NCI-H748 treated with DMSO at 0.1 percent for 48 hours (cell line): ENCODE measurements around the gene CDC6.
"Not testable (repeated sequence)": the region's sequence is repeated elsewhere in the genome, so short reads cannot be mapped to it uniquely, and the experiment has no call there.

Experiments
- DNase-seq: peaks from one replicate; lab custom pipeline; 2025; lab: John Stamatoyannopoulos, UW

The CDC6 gene

GRCh38 chr17:40290629-40291280, 3.1 kb downstream of the CDC6 start:
- peak; percentile 24 for DNase-seq

DNA sequence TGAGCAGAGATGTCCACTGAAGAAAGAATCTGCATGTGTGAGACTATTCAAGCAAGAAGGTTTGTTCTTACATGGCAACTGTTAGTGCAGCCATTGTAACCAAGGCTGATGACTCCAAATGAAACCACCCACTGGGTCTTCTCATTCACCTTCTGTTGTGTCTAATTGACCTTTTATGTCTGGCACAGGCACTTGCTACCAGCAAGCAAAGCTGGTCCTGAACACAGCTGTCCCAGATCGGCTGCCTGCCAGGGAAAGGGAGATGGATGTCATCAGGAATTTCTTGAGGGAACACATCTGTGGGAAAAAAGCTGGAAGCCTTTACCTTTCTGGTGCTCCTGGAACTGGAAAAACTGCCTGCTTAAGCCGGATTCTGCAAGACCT, 3.6 kb downstream of the CDC6 start:
- DNase-seq, result no peak

DNA sequence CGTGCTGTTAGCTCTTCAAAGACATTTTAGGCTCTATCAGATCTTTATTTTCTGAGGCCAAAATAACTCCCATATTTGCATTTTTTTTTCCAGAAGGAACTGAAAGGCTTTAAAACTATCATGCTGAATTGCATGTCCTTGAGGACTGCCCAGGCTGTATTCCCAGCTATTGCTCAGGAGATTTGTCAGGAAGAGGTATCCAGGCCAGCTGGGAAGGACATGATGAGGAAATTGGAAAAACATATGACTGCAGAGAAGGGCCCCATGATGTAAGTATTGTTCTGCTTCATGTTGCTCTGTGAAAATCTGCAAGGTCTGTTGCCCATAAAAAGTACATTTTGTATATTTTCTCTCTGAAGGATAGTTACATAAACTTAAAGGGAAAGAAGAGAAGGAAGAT, 5.7 kb downstream of the CDC6 start:
- no peak for DNase-seq

- no peak for DNase-seq
Observed at GRCh38 chr17:40295488-40296436, 8.1 kb downstream of the CDC6 start.

GRCh38 chr17:40297511-40297910, 9.8 kb downstream of the CDC6 start:
- DNase-seq, result no peak

GRCh38 chr17:40298726-40299125, 11.0 kb downstream of the CDC6 start:
- DNase-seq, result no peak

DNA sequence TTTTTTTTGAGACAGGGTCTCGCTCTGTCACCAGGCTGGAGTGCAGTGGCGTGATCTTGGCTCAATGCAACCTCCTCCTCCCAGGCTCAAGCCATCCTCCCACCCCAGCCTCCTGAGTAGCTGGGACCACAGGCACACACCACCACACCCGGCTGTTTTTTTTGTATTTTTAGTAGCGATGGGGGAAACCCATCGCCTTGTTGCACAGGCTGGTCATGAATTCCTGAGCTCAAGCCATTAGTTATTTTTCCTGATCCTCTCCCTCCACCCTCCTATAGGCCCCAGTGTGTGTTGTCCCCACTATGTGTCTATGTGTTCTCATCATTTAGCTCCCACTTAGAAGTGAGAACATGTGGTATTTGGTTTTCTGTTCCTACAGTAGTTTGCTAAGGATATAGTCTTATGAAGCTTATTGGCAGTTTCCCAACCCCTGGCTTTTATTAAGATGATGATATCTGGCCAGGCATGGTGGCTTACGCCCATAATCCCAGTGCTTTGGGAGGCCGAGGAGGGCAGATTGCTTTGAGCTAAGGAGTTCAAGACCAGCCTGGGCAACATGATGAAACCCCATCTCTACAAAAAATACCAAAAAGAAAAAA, 11.6 kb downstream of the CDC6 start:
- DNase-seq, result not testable (repeated sequence)

GRCh38 chr17:40301315-40301714, 13.6 kb downstream of the CDC6 start:
- DNase-seq, result no peak

DNA sequence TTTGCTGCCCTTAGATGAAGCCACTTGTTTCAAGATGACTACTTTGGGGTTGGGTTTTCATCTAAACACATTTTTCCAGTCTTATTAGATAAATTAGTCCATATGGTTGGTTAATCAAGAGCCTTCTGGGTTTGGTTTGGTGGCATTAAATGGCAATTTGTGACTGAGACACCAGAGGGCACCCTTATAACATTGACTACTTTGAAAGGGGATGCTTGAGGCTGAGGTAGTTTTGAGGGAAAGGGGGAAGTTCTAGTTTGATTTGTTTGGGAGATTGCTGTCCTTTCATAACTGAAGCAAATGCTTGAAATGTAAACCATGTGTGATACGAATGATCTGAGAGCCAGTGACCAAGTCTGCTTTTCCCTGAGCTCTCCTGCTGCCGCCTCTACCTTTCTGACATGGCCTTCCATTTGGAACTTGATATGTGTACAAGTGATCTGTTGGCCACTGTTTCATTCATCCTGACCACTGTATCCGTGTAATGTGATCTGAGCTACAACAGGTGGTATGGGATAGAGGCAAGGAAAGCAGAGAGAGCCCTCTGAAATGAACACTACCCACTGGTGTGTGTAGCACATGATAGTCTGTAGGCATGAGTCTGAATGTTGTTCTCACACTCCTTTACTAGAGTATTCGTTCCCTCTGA, 15.5 kb downstream of the CDC6 start:
- DNase-seq, result peak; percentile 22

GRCh38 chr17:40303708-40304551, 16.3 kb downstream of the CDC6 start:
- DNase-seq, result no peak

DNA sequence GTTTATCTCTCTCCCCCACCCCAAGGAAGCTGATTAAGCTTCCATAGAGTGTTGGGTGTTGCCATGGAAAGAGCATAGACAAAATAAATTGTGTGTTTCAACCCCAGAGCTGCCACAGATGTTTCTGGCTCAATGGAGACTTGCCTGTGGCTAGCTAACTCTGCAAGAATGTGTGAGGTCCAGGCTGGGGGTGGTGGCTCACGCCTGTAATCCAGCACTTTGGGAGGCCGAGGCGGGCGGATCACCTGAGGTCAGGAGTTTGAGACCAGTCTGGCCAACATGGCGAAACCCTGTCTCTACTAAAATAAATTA, 16.8 kb downstream of the CDC6 start:
- not testable (repeated sequence) for DNase-seq

DNA sequence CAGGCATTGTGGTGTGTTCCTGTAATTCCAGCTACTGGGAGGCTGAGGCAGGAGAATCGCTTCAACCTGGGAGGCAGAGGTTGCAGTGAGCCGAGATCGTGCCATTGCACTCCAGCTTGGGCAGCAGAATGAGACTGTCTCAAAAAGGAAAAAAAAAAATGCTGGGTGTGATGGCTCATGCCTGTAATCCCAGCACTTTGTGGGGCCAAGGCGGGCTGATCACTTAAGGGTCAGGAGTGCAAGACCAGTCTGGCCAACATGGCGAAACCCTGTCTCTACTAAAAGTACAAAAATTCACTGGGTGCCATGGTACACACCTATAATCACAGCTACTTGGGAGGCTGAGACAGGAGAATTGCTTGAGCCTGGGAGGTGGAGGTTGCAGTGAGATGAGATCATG, 17.2 kb downstream of the CDC6 start:
- not testable (repeated sequence) for DNase-seq

DNA sequence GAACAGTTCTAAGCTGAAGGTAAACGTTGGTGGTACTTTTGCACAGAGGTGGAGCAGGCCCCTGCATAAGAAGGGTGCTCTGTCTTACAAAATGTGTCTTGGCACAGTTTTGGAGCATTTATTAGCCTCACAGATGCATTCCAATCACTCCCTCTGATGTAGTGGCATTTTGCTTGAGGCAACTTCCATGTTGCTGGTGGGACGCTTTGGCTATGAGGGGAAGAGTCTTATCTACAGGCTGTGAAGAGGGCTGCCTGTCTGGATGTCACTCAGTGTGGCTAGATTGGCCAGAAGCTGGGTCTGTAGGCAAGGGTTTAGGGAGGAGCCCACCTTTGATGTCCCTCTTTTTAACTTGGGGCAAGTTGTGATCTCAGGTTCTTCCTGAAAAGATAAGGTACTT, 18.7 kb downstream of the CDC6 start:
- DNase-seq, result no peak

DNA sequence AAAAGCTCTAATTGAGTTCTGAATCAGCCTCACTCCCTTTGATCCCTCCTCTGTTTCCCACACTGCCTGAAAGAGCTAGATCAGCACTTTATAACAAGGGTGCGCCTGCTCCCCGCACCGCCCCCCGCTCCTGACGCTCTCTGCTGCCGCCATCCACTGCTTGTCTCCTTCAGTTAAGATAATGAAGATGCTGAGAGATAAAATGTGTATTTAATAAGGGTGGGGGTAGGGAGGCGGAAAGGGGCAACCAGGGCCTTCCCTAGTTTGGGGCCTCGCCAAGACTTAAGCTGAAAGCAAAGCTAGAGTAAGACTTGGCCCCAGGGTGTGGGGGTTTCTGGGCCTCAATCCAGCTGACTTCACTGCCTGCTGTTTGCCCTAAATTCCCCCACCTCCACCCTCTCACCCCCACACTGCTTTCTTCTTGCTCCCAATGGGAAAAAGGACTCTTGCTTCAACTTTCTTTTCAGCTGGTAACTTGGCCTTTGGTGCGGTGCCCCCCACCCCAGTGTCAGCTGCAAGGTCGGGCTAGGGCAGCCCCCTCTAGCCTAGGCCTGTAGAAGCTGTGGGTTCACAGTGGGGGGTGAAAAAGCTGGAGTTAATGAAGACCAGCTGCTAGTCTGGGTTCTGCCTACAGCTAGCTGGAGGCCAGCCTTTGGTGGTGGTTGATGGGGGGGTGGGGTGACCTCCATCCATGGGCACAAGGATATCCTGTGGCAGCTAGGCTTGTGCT, 19.5 kb downstream of the CDC6 start:
- no peak for DNase-seq

DNA sequence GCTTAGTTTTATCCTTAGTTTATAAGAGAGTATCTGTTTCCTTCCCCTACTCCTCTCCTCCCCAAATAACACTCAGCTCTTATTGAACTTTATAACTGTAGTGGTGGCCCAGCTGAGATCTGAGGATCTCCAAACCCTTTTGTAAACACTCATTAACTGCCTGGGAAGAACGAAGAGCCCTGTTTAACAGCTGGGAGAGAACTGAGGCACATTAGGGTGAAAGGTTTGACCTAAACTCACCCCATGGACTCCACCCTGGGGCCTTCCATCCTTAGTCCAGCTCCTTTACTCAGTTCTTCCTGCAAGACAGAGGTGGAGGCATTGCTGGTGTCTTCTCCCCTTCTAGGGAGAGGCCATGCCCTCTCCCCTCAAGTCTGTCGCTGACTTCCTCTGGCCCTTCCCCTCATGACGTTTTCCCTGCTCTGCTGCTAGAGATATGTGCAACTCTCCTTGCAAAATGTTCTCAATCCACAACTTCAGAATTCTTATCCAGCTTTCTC, 20.1 kb downstream of the CDC6 start:
- no peak for DNase-seq

GRCh38 chr17:40309031-40309948, 21.6 kb downstream of the CDC6 start, which contains the start of gene RARA:
RARA (plus strand) TSS chr17:40309180; CDS start chr17:40331219, 22,039 bp downstream.
- no peak for DNase-seq

- DNase-seq, result no peak
Observed at GRCh38 chr17:40309949-40310510, 22.4 kb downstream of the CDC6 start.

DNA sequence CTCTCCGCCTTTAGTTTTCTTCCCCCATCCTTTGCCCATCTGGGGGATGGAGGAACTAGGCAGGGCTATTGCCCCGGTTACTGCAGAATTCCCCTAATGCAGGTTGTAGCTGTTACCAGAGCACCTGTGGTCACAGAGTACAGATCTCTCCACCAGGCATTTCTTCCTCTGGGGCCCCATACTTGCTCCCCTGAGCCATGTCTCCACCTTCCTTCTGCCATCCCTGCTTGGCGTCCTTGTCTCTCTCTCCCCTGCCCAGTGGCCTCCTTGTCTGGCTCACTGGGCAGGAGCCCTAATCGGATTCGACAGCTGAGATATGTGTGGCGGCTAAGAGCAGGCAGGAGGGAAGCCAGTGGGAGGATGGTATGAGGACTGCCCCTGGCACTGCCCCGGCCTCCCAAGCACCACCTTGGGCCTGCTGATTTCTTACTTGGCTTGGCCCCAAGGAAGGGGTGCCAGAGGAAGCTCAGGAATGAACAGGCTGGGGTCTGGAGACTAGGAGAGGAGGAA, 23.3 kb downstream of the CDC6 start:
- DNase-seq, result no peak

- no peak for DNase-seq
Observed at GRCh38 chr17:40311575-40311974, 23.9 kb downstream of the CDC6 start.
